H1 (cell line): ENCODE measurements around the gene NBPF1. TPM values are rescaled to one million over a fixed set of nuclear protein-coding genes. Genes with fewer than 3 reads are reported as not detected.

Experiments
- CTCF ChIA-PET: fragments of 300-600 bp; sonication (Branson Sonifier 250); formaldehyde crosslinking; loops from one replicate; lab custom pipeline; 2021; ENCODE audit not compliant: partially characterized antibody; lab: Charles Lee
- POLR2A ChIA-PET: fragments of 300-600 bp; sonication (Branson Sonifier 250); formaldehyde crosslinking; loops from one replicate; lab custom pipeline; 2021; ENCODE audit warnings: inconsistent platforms; ENCODE audit not compliant: partially characterized antibody; lab: Charles Lee
- DNase-seq, 2 experiments: peaks; one replicate each; pipeline versions ENCODE4 v3.0.0 to v3.0.0-alpha.2; 2010 to 2022; ENCODE audit warnings: low spot score in 2 of 2, low read depth in 1 of 2, mixed read lengths in 1 of 2
- FAIRE-seq: peaks from 2 replicates; lab custom pipeline; 2011; peaks lifted over from hg19 to GRCh38; lab: Jason Lieb, UNC
- H2AFZ ChIP-seq: 2 replicates; pipeline ENCODE4 v1.8.1; 2012; ENCODE audit warnings: low read length, inconsistent platforms
- H2AK5ac ChIP-seq: 2 replicates; pipeline ENCODE4 v1.6.1; 2013; ENCODE audit warnings: low read depth, low read length
- H2BK120ac ChIP-seq: replicated peaks from 2 replicates; pipeline ENCODE3; 2013; ENCODE audit warnings: low read depth, low read length, inconsistent platforms
- H2BK12ac ChIP-seq: 2 replicates; pipeline ENCODE4 v1.6.1; 2013; ENCODE audit warnings: low read depth, low read length
- H2BK15ac ChIP-seq: 2 replicates; pipeline ENCODE4 v1.6.1; 2013; ENCODE audit warnings: low read length
- H2BK20ac ChIP-seq: 2 replicates; pipeline ENCODE4 v1.6.1; 2013; ENCODE audit warnings: low read length
- H2BK5ac ChIP-seq: 2 replicates; pipeline ENCODE4 v1.6.1; 2013; ENCODE audit warnings: low read depth, low read length
- H3K14ac ChIP-seq: 2 replicates; pipeline ENCODE4 v1.6.1; 2013; ENCODE audit warnings: inconsistent platforms; ENCODE audit not compliant: insufficient read length
- H3K18ac ChIP-seq: 2 replicates; pipeline ENCODE4 v1.6.1; 2013; ENCODE audit warnings: low read length; ENCODE audit errors: extremely low read depth
- H3K23ac ChIP-seq: 2 replicates; pipeline ENCODE4 v1.6.1; 2013; ENCODE audit warnings: inconsistent platforms; ENCODE audit not compliant: insufficient read length
- H3K23me2 ChIP-seq: 2 replicates; pipeline ENCODE4 v1.6.1; 2013; ENCODE audit warnings: low read depth, low read length
- H3K27ac ChIP-seq: 2 replicates; pipeline ENCODE4 v1.6.1; 2011; ENCODE audit warnings: low read depth, low read length, inconsistent platforms
- H3K27me3 ChIP-seq, 4 experiments: replicated peaks in 1 of 4; 1 replicate in 1 of 4; 2 replicates in 3 of 4; pipeline versions ENCODE4 v1.6.1 to v1.8.1; 2011 to 2013; ENCODE audit warnings: low read length in 3 of 4, mild to moderate bottlenecking in 3 of 4, inconsistent platforms in 2 of 4, mixed read lengths in 2 of 4, moderate library complexity in 1 of 4; ENCODE audit not compliant: control insufficient read depth in 3 of 4, insufficient read depth in 3 of 4; ENCODE audit errors: extremely low read depth in 1 of 4
- H3K36me3 ChIP-seq, 4 experiments: 2 replicates each; pipeline versions ENCODE4 v1.6.1 to v1.8.1; 2011 to 2013; ENCODE audit warnings: mild to moderate bottlenecking in 4 of 4, low read length in 3 of 4, moderate library complexity in 2 of 4, control low read depth in 1 of 4, inconsistent platforms in 1 of 4; ENCODE audit not compliant: insufficient read depth in 4 of 4, control insufficient read depth in 2 of 4
- H3K4ac ChIP-seq: replicated peaks from 2 replicates; pipeline ENCODE3; 2013; ENCODE audit warnings: low read length, low read depth, mixed read lengths, inconsistent platforms; ENCODE audit not compliant: insufficient read length
- H3K4me1 ChIP-seq, 4 experiments: replicated peaks in 1 of 4; 1 replicate in 1 of 4; 2 replicates in 3 of 4; pipeline versions ENCODE4 v1.6.1 to v1.8.1; 2011 to 2013; ENCODE audit warnings: low read length in 3 of 4, inconsistent platforms in 2 of 4, mixed read lengths in 1 of 4; ENCODE audit not compliant: insufficient read depth in 4 of 4, control insufficient read depth in 3 of 4
- H3K4me2 ChIP-seq, 2 experiments: 2 replicates each; pipeline versions ENCODE4 v1.6.1 to v1.8.1; 2011 to 2013; ENCODE audit warnings: low read depth in 2 of 2, low read length in 2 of 2, control low read depth in 1 of 2, inconsistent platforms in 1 of 2, mild to moderate bottlenecking in 1 of 2; ENCODE audit not compliant: insufficient read depth in 1 of 2
- H3K4me3 ChIP-seq, 4 experiments: fragments of 200-600, 300-600 bp in 1 of 4; sonication (generic), shearing (Covaris generic), sonication (Bioruptor Twin) in 1 of 4; 2 replicates each; pipeline versions ENCODE4 v1.5.1 to v1.8.1; 2011 to 2016; ENCODE audit warnings: low read length in 4 of 4, low read depth in 3 of 4, control low read depth in 2 of 4, inconsistent platforms in 2 of 4, mild to moderate bottlenecking in 2 of 4, mixed read lengths in 1 of 4, moderate library complexity in 1 of 4; ENCODE audit not compliant: insufficient read depth in 2 of 4; ENCODE audit errors: extremely low read depth in 1 of 4
- H3K56ac ChIP-seq: replicated peaks from 2 replicates; pipeline ENCODE3; 2013; ENCODE audit warnings: low read depth, mild to moderate bottlenecking, mixed read lengths, low read length, inconsistent platforms; ENCODE audit not compliant: insufficient read length
- H3K79me1 ChIP-seq: 2 replicates; pipeline ENCODE4 v1.6.1; 2013; ENCODE audit warnings: low read depth, low read length, control low read depth
- H3K79me2 ChIP-seq, 2 experiments: 2 replicates each; pipeline versions ENCODE4 v1.6.1 to v1.8.1; 2012 to 2013; ENCODE audit warnings: low read length in 2 of 2, mild to moderate bottlenecking in 2 of 2, inconsistent platforms in 1 of 2; ENCODE audit not compliant: insufficient read depth in 2 of 2, control insufficient read depth in 1 of 2
- H3K9ac ChIP-seq, 4 experiments: replicated peaks in 1 of 4; 1 replicate in 1 of 4; 2 replicates in 3 of 4; pipeline versions ENCODE4 v1.6.1 to v1.8.1; 2011 to 2013; ENCODE audit warnings: low read depth in 3 of 4, low read length in 3 of 4, control low read depth in 2 of 4, mild to moderate bottlenecking in 2 of 4, moderate library complexity in 2 of 4, inconsistent platforms in 1 of 4; ENCODE audit errors: extremely low read depth in 1 of 4
- H3K9me3 ChIP-seq, 2 experiments: 2 replicates each; pipeline versions ENCODE4 v1.6.1 to v1.8.1; 2012 to 2013; ENCODE audit warnings: mild to moderate bottlenecking in 2 of 2, moderate library complexity in 2 of 2, control low read depth in 1 of 2, inconsistent platforms in 1 of 2, low read depth in 1 of 2, low read length in 1 of 2, mixed read lengths in 1 of 2; ENCODE audit not compliant: insufficient read depth in 2 of 2
- H4K20me1 ChIP-seq, 2 experiments: replicated peaks in 1 of 2; 2 replicates each; pipeline versions ENCODE3 to v1.8.1; 2011 to 2013; ENCODE audit warnings: inconsistent platforms in 2 of 2, low read length in 2 of 2, mild to moderate bottlenecking in 1 of 2; ENCODE audit not compliant: insufficient read depth in 2 of 2, control insufficient read depth in 1 of 2
- H4K5ac ChIP-seq: 2 replicates; pipeline ENCODE4 v1.6.1; 2013; ENCODE audit warnings: low read length, low read depth, mixed read lengths, inconsistent platforms; ENCODE audit not compliant: insufficient read length
- H4K8ac ChIP-seq: 2 replicates; pipeline ENCODE4 v1.8.0; 2013; ENCODE audit warnings: mild to moderate bottlenecking, moderate library complexity, low read length, inconsistent platforms; ENCODE audit not compliant: insufficient read depth; ENCODE audit errors: extremely low read depth
- H4K91ac ChIP-seq: replicated peaks from 2 replicates; pipeline ENCODE3; 2013; ENCODE audit warnings: low read length, mixed read lengths, inconsistent platforms; ENCODE audit not compliant: insufficient read length
- CHD2 ChIP-seq: IDR thresholded peaks from 2 replicates; pipeline ENCODE4 v1.6.1; 2012; ENCODE audit warnings: low read length, improper control_type of control experiment
- CTCF ChIP-seq, 3 experiments: IDR thresholded peaks; 1 replicate in 2 of 3; 2 replicates in 1 of 3; pipeline versions ENCODE4 v1.5.1 to v1.6.1; 2011; ENCODE audit warnings: low read length in 3 of 3, mild to moderate bottlenecking in 3 of 3, inconsistent platforms in 2 of 3, low read depth in 1 of 3, moderate library complexity in 1 of 3; ENCODE audit not compliant: insufficient read depth in 1 of 3; ENCODE audit errors: control extremely low read depth in 1 of 3
- FOSL1 ChIP-seq: IDR thresholded peaks from 2 replicates; pipeline ENCODE4 v1.6.1; 2011; ENCODE audit warnings: mild to moderate bottlenecking, low read depth, low read length, moderate library complexity; ENCODE audit not compliant: insufficient read depth
- HDAC2 ChIP-seq, 2 experiments: fragments of 300-600 bp in 1 of 2; sonication (generic) in 1 of 2; IDR thresholded peaks; 2 replicates each; pipeline ENCODE4 v1.6.1; 2011 to 2012; ENCODE audit warnings: low read depth in 2 of 2, low read length in 2 of 2, mild to moderate bottlenecking in 2 of 2, moderate library complexity in 2 of 2, borderline replicate concordance in 1 of 2, inconsistent platforms in 1 of 2
- HDAC6 ChIP-seq: IDR thresholded peaks from one replicate; pipeline ENCODE4 v1.7.1; 2012; ENCODE audit warnings: low read depth, mild to moderate bottlenecking, inconsistent platforms, low read length, moderate library complexity
- SP1 ChIP-seq: IDR thresholded peaks from 2 replicates; pipeline ENCODE4 v1.6.1; 2011; ENCODE audit warnings: low read depth, low read length
- TCF12 ChIP-seq: IDR thresholded peaks from 2 replicates; pipeline ENCODE4 v1.6.1; 2011; ENCODE audit warnings: low read depth, mild to moderate bottlenecking, low read length
- YY1 ChIP-seq: IDR thresholded peaks from 2 replicates; pipeline ENCODE4 v1.6.1; 2011; ENCODE audit warnings: low read depth, mild to moderate bottlenecking, low read length
- WGBS, 2 experiments: shearing (Covaris generic) in 1 of 2; methylation state at CpG; one replicate each; pipeline versions ENCODE4 v1.1.6 to v1.1.7; 2013 to 2015; ENCODE audit warnings: low lambda C conversion rate in 2 of 2, mixed read lengths in 2 of 2, inconsistent platforms in 1 of 2, low coverage in 1 of 2, missing lambda C conversion rate in 1 of 2; ENCODE audit not compliant: insufficient replicate concordance in 2 of 2, insufficient coverage in 1 of 2, insufficient read length in 1 of 2; ENCODE audit errors: extremely low coverage in 1 of 2, missing lambda C conversion rate in 1 of 2; 5-methylcytosine and 5-hydroxymethylcytosine counted together
- polyA plus RNA-seq, 7 experiments: library from polyadenylated mRNA; depleted of rRNA in 3 of 7; stranded (reverse) in 5 of 7; unstranded in 2 of 7; fragments of >200 nt in 5 of 7; fragments of 200-250 nt in 2 of 7; gene quantifications; 1 replicate in 5 of 7; 2 replicates in 1 of 7; 4 replicates in 1 of 7; pipeline versions ENCODE4 v1.2.1 to v1.2.3, GENCODE V29; 2011 to 2013; ENCODE audit warnings: missing spikeins in 2 of 7, mixed read lengths in 2 of 7
- total RNA-seq: library from RNA; stranded (reverse); fragmentation: NEBNext Ultra II Directional; extraction: Animal tissue kit (Norgen Biotek cat#: 25700); gene quantifications from 2 replicates; pipeline ENCODE4 v1.2.1, GENCODE V29; 2021

The NBPF1 gene
- total and polyA plus RNA-seq, 2 of the 8 experiments (the other 6 are each of a cell fraction or from before 2014, with no cell fraction given), result 9.6 to 19.3 TPM

- FAIRE-seq (no peak), DNase-seq (peak in 1 of 2 experiments; percentile 72)
- Histone ChIP-seq H3K23ac (no peak overlapping the region), H3K9me3 (no peaks in the 10 kb centered on the region), H2AFZ (no peak overlapping the region), H2BK120ac (no peak overlapping the region), H2BK5ac (peak overlapping the region; percentile 3), H4K8ac (no peak overlapping the region), H3K27ac (no peak overlapping the region), H4K91ac (no peak overlapping the region), H3K4me3 (no peak overlapping the region), H3K9ac (no peak overlapping the region; a peak in 1 of 7 replicates), H3K79me1 (no peaks in the 10 kb centered on the region), H3K4ac (no peak overlapping the region), H4K5ac (no peak overlapping the region), H3K56ac (no peak overlapping the region), H2BK15ac (0 out of 2 replicates have a peak overlapping the region, but pooled peaks have one; percentile 3), H3K4me1 (peaks cover 0 to 2% (median 0%) of the 10 kb centered on the region in 4 experiments; a peak in 3 of 7 replicates), H3K14ac (no peak overlapping the region), H3K27me3 (no peaks in the 10 kb centered on the region), H3K36me3 (peaks cover 3 to 17% (median 10%) of the 10 kb centered on the region in 4 experiments; a peak in 4 of 8 replicates), H3K79me2 (no peaks in the 10 kb centered on the region), H3K4me2 (no peak overlapping the region), H3K18ac (no peak overlapping the region), H2BK20ac (no peak overlapping the region), H2BK12ac (no peak overlapping the region; the same call in 1 of the 2 replicates), H4K20me1 (peaks cover 0 to 6% of the 10 kb centered on the region in 2 experiments), H2AK5ac (no peak overlapping the region), H3K23me2 (no peaks in the 10 kb centered on the region)
- 91% methylated on average over 25 of the region's 25 CpGs; no CpG with 5 or more reads in 1 of the 2 experiments for WGBS, 2 experiments
- ChIA-PET POLR2A (interaction anchor here (0.7 to 1.7 kb wide), 6 partner anchors 10 to 274 kb away, joined by 3 to 5 read pairs (median 3); partner anchors contain the start of gene NBPF1), CTCF (interaction anchor here (0.7 to 20.3 kb wide), 32 partner anchors 9 to 350 kb away, joined by 3 to 611 read pairs (median 4); partner anchors contain the start of genes CROCC and NBPF1)
- TF ChIP-seq CHD2 (no peak), HDAC6 (no peak), YY1 (no peak), FOSL1 (no peak), SP1 (no peak), TCF12 (no peak), CTCF (IDR thresholded peaks at IDR 0.05; ENCODE audit: control extremely low read depth in 1 of 3, insufficient read depth in 1 of 3, low read depth in 1 of 3, low read length in 3 of 3) (peak in 1 of 3 experiments; percentile 12; a peak in 1 of 4 replicates), HDAC2 (IDR thresholded peaks at IDR 0.05; ENCODE audit: borderline replicate concordance in 1 of 2, low read depth in 2 of 2, low read length in 2 of 2) (0 out of 4 replicates have a peak, but pooled peaks of 1 of the 2 experiments have one; percentile 16)
Measured at GRCh38 chr1:16625497-16626408, 12.4 kb upstream of the NBPF1 start.
